SK-N-MC (cell line): ENCODE results near the gene HTRA1.

ENCODE experiments used
- DNase-seq: peaks from one replicate; pipeline ENCODE4 v3.0.0-alpha.2; 2011; ENCODE audit warnings: low read depth, low spot score
- H3K27ac ChIP-seq: fragments of 200-600 bp; sonication (generic); 2 replicates; pipeline ENCODE4 v1.5.1; 2016; ENCODE audit warnings: mixed run types
- H3K36me3 ChIP-seq: fragments of 200-600 bp; sonication (generic); 2 replicates; pipeline ENCODE4 v1.6.1; 2017; ENCODE audit warnings: antibody characterized with exemption, low read length, mixed read lengths; ENCODE audit not compliant: insufficient read depth
- H3K4me3 ChIP-seq: fragments of 200-600 bp; sonication (generic); 2 replicates; pipeline ENCODE4 v1.5.1; 2016
- H3K9ac ChIP-seq: fragments of 200-600 bp; sonication (generic); 2 replicates; pipeline ENCODE4 v1.8.0; 2017; ENCODE audit warnings: mixed run types, mixed read lengths; ENCODE audit not compliant: insufficient read length
- H3K9me3 ChIP-seq: fragments of 200-600 bp; sonication (generic); 2 replicates; pipeline ENCODE4 v1.6.1; 2017; ENCODE audit warnings: low read depth, mild to moderate bottlenecking, antibody characterized with exemption, low read length, moderate library complexity, mixed read lengths
- EZH2 ChIP-seq: fragments of 200-600 bp; sonication (generic); IDR thresholded peaks from one replicate; pipeline ENCODE4 v1.6.1; 2017; ENCODE audit warnings: antibody characterized with exemption
- FOXP2 ChIP-seq: optimal IDR thresholded peaks from 2 replicates; pipeline ENCODE3; 2011; ENCODE audit warnings: mild to moderate bottlenecking, moderate library complexity; ENCODE audit not compliant: insufficient read depth; ENCODE audit errors: extremely low read length, control extremely low read depth
- POLR2AphosphoS5 ChIP-seq: IDR thresholded peaks from 2 replicates; pipeline ENCODE4 v1.6.1; 2012; ENCODE audit warnings: mild to moderate bottlenecking, low read depth, low read length, borderline replicate concordance

The HTRA1 gene

GRCh38 chr10:122514045-122514840, 52.9 kb downstream of the HTRA1 start:
- no peak overlapping the region for H3K9ac ChIP-seq
- DNase-seq, result no peak
- TF ChIP-seq EZH2 (no peak), POLR2AphosphoS5 (no peak), FOXP2 (no peak)

DNA sequence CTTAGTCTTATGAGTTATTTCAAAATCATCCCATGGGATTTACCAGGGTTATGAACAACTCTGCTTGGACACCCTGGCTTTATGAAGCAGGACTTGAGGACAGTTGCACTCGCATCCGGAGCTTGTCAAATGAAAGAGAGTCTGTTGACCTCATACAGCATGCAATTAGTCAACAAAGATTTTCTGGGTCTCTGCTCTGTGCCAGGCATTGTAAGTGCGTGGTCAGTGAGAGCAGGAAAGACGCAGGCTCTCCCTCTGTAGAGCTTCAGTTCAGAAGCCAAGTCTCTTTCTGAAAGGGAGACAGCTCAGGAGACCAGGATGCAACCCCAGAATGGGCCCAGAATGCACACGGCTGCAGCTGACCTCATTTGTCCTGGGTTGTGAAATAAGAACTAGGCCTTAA, 53.7 kb downstream of the HTRA1 start:
- no peak for DNase-seq
- Histone ChIP-seq H3K9ac (no peak overlapping the region), H3K9me3 (no peaks in the 10 kb centered on the region), H3K27ac (no peak overlapping the region), H3K4me3 (no peak overlapping the region), H3K36me3 (no peaks in the 10 kb centered on the region)
- TF ChIP-seq EZH2 (no peak), FOXP2 (no peak), POLR2AphosphoS5 (no peak)

More at GRCh38 chr10:122514045-122514840, 52.9 kb downstream of the HTRA1 start:
- no peak overlapping the region for H3K4me3 ChIP-seq
- H3K36me3 ChIP-seq, result no peaks in the 10 kb centered on the region
- no peak overlapping the region for H3K27ac ChIP-seq
- H3K9me3 ChIP-seq, result no peaks in the 10 kb centered on the region

- DNase-seq, result no peak
- Histone ChIP-seq H3K9me3 (no peaks in the 10 kb centered on the region), H3K36me3 (no peaks in the 10 kb centered on the region), H3K4me3 (no peak overlapping the region), H3K27ac (no peak overlapping the region), H3K9ac (no peak overlapping the region)
- TF ChIP-seq FOXP2 (no peak), EZH2 (no peak), POLR2AphosphoS5 (no peak)
Observed at GRCh38 chr10:122515588-122516231, 54.4 kb downstream of the HTRA1 start.

DNA sequence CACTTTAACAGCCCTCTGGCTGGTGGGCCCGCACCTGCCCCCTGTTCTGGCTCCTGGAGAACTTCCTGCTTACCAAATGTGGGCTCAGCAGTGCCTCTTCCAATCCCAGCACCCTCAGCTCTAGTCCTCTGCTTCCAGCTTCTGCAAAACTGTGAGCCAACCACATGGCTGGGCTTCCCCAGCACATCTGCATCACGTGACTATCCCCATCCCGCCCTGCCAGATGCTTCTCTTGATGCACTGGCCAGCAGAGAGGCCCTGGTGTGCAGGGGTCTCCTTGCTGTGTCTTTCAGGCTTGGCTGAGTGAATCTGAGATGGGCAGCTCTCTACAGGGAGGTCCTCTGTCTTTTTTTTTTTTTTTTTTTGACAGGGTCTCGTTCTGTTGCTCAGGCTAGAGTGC, 55.4 kb downstream of the HTRA1 start:
- H3K36me3 ChIP-seq, result no peaks in the 10 kb centered on the region
- H3K9ac ChIP-seq, result no peak overlapping the region
- H3K4me3 ChIP-seq, result no peak overlapping the region
- no peak for DNase-seq
- TF ChIP-seq POLR2AphosphoS5, result no peak
- TF ChIP-seq FOXP2, result no peak
- no peak for TF ChIP-seq EZH2
- no peaks in the 10 kb centered on the region for H3K9me3 ChIP-seq
- no peak overlapping the region for H3K27ac ChIP-seq

DNA sequence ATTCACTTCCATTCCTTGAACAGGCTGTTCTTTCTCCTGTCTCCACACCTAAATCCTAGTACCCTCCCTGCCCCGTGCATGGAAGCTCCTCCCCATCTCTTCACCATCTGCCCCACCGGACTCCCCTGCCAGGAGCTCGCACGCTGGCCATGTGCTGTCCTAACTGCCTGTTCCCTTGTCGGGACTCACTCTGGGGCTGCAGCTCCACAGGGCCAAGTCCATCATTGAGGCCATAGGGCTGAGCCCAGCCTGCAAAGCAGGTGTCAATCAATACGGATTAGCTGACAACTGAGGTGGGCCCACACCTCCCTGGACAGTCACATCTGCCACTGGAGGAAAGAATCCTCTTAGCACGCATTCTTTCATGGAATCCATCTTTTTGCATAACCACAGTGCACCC, 57.8 kb downstream of the HTRA1 start:
- no peaks in the 10 kb centered on the region for H3K9me3 ChIP-seq
- H3K4me3 ChIP-seq, result no peak overlapping the region
- DNase-seq, result no peak
- H3K36me3 ChIP-seq, result no peaks in the 10 kb centered on the region
- TF ChIP-seq EZH2, result no peak
- no peak for TF ChIP-seq FOXP2
- TF ChIP-seq POLR2AphosphoS5, result no peak
- H3K27ac ChIP-seq, result no peak overlapping the region
- no peak overlapping the region for H3K9ac ChIP-seq

- DNase-seq, result no peak
- H3K9ac ChIP-seq, result no peak overlapping the region
- no peaks in the 10 kb centered on the region for H3K36me3 ChIP-seq
- no peak overlapping the region for H3K4me3 ChIP-seq
- no peaks in the 10 kb centered on the region for H3K9me3 ChIP-seq
- TF ChIP-seq FOXP2 (no peak), EZH2 (no peak), POLR2AphosphoS5 (no peak)
- H3K27ac ChIP-seq, result no peak overlapping the region
Observed at GRCh38 chr10:122519873-122520272, 58.5 kb downstream of the HTRA1 start.

GRCh38 chr10:122521011-122521410, 59.7 kb downstream of the HTRA1 start:
- no peak for DNase-seq
- Histone ChIP-seq H3K4me3 (no peak overlapping the region), H3K9me3 (no peaks in the 10 kb centered on the region), H3K36me3 (no peaks in the 10 kb centered on the region), H3K9ac (no peak overlapping the region), H3K27ac (no peak overlapping the region)
- no peak for TF ChIP-seq FOXP2
- TF ChIP-seq POLR2AphosphoS5, result no peak
- TF ChIP-seq EZH2, result no peak

- no peak overlapping the region for H3K27ac ChIP-seq
- TF ChIP-seq EZH2, result no peak
- TF ChIP-seq POLR2AphosphoS5, result no peak
- TF ChIP-seq FOXP2, result no peak
- H3K4me3 ChIP-seq, result no peak overlapping the region
- no peak for DNase-seq
- H3K9me3 ChIP-seq, result no peaks in the 10 kb centered on the region
- H3K36me3 ChIP-seq, result no peaks in the 10 kb centered on the region
- H3K9ac ChIP-seq, result no peak overlapping the region
Observed at GRCh38 chr10:122524811-122525210, 63.5 kb downstream of the HTRA1 start.

GRCh38 chr10:122525788-122526187, 64.4 kb downstream of the HTRA1 start:
- H3K9ac ChIP-seq, result no peak overlapping the region
- DNase-seq, result no peak
- TF ChIP-seq POLR2AphosphoS5, result no peak
- no peak for TF ChIP-seq EZH2
- TF ChIP-seq FOXP2, result no peak

More at GRCh38 chr10:122525788-122526187, 64.4 kb downstream of the HTRA1 start:
- H3K27ac ChIP-seq, result no peak overlapping the region
- no peak overlapping the region for H3K4me3 ChIP-seq
- no peaks in the 10 kb centered on the region for H3K36me3 ChIP-seq
- H3K9me3 ChIP-seq, result no peaks in the 10 kb centered on the region
